GM12875 (cell line): ENCODE measurements around the gene FAM81B.

Experiments
- H3K4me3 ChIP-seq: one replicate; pipeline ENCODE4 v1.5.1; 2011; ENCODE audit warnings: low read depth, low read length, control low read depth
- TF ChIP-seq, protein P1 (sequence below): IDR thresholded peaks from 2 replicates; pipeline ENCODE4 v1.5.1; 2011; ENCODE audit warnings: low read depth, mild to moderate bottlenecking, control low read depth, inconsistent platforms, low read length, moderate library complexity, borderline replicate concordance; ENCODE audit not compliant: insufficient read depth

The FAM81B gene

DNA sequence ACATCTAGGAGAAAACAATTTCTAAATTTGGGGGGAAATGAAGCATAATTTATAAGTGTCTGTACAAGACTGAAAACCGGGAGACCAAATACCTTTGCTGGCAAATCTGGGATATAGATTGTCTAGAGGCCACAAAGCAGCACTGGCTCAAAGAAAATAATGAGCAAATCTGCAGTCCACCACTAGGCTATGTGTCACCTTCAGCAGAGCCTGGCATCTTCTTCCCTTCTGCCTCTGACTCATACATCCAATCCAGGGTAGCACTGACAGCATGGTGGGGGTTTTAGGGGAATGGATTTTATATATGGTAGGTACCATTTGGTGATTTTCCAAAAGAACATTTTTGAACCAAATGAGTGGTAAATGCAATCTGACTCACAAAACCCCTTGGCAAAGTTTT lies 12.8 kb downstream of the FAM81B start:
- H3K4me3 ChIP-seq, result no peak overlapping the region
- TF ChIP-seq, protein P1, sequence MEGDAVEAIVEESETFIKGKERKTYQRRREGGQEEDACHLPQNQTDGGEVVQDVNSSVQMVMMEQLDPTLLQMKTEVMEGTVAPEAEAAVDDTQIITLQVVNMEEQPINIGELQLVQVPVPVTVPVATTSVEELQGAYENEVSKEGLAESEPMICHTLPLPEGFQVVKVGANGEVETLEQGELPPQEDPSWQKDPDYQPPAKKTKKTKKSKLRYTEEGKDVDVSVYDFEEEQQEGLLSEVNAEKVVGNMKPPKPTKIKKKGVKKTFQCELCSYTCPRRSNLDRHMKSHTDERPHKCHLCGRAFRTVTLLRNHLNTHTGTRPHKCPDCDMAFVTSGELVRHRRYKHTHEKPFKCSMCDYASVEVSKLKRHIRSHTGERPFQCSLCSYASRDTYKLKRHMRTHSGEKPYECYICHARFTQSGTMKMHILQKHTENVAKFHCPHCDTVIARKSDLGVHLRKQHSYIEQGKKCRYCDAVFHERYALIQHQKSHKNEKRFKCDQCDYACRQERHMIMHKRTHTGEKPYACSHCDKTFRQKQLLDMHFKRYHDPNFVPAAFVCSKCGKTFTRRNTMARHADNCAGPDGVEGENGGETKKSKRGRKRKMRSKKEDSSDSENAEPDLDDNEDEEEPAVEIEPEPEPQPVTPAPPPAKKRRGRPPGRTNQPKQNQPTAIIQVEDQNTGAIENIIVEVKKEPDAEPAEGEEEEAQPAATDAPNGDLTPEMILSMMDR, result no peak

- no peak overlapping the region for H3K4me3 ChIP-seq
- TF ChIP-seq, protein P1, result no peak
Measured at GRCh38 chr5:95406426-95407090, 15.4 kb downstream of the FAM81B start.

- H3K4me3 ChIP-seq, result no peak overlapping the region
- TF ChIP-seq, protein P1, result no peak
Measured at GRCh38 chr5:95410279-95410678, 19.1 kb downstream of the FAM81B start.

DNA sequence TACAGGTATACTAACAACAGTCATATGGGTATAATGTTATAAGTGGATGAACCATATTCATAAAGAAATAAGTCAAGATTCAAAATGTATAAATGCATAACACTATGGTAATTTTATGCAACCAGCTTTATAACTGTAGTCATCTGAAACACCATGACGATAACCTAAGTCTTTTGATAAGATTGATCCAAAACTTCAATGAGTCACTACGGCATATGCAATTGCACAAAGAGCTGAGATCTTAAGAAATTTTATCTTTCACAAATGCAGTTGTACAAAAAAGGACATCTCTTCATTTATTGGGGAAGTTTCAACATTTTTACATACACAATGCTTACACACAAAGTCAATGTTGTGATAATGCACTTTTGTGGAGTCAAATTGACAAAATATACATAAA lies 20.3 kb downstream of the FAM81B start:
- TF ChIP-seq, protein P1, result no peak
- no peak overlapping the region for H3K4me3 ChIP-seq

- H3K4me3 ChIP-seq, result no peak overlapping the region
- TF ChIP-seq, protein P1, result no peak
Measured at GRCh38 chr5:95414451-95414850, 23.3 kb downstream of the FAM81B start.

DNA sequence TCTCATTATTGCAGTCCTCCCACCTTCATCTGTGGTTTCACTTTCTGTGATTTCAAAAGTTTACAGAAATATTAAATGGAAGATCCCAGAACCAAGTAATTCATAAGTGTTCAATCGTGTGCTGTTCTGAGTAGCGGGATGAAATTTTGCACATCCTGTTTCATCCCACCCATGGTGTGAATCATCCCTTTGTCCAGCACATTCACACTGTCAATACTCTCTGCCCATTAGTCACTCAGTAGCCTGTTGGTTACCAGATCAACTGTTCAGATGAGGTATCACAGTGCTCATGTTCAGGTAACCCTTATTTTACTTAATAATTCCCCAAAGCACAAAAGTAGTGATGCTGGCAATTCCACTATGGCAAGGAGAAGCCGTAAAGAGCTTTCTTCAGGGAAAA lies 26.8 kb downstream of the FAM81B start:
- TF ChIP-seq, protein P1, result no peak
- no peak overlapping the region for H3K4me3 ChIP-seq

DNA sequence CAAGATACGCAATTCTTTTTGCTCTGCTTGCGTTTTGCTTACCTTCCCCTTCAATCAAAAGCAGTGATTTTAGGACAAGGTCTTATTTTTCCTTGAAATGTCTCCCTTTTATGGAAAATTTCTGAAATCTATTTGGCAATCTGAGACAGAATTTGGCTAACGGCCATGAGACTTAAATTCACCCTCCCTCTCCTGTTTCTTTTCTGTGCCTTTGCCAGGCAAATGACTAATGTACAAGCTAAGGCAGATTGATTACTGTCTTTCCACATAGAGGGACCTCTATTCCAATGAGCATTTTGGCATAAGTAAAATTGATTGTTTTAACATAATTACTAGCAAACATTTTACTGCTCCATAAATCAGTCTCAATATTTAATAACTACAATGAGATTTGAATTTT lies 31.7 kb downstream of the FAM81B start:
- TF ChIP-seq, protein P1, result no peak
- no peak overlapping the region for H3K4me3 ChIP-seq
